ENCODE measurements around the gene POLN.

The POLN gene

DNA sequence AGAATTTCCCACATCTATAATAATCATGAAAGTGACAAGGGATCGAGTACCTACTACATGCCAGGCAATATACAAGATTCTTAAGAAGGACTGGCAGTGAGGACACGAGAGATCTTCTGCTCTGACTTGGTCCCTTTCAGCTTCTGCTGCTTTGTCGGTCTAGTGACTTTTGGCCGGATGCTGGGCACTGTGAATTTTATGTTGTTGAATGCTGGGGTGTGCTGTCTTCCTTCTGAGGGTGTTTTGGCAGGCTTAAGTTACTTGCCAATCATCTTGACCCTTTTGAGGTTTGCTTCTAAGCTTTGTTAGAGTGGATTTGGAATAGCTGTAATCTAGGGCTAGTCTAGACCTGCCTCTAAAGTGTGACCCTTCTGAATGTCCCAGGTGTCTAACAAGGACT, 159.3 kb downstream of the POLN start:
- no peak for DNase-seq (ENCODE audit: low read depth)

DNA sequence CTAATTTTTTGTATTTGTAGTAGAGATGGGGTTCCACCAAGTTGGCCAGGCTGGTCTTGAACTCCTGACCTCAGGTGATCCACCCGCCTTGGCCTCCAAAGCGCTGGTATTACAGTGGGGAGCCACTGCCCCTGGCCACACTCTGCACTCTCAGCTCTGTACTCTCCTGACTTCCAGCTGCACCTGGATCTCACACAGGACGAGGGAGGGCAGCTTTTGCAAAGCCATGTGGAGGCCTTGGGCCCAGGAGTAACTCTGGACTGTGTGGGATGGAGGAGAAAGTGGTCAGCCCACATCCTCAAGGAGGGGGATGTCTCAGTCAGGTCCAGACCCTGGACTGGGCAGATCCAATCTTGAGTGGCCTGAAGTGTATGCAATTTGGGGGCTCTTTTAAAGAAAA, 159.8 kb downstream of the POLN start:
- DNase-seq (ENCODE audit: low read depth): no peak

DNA sequence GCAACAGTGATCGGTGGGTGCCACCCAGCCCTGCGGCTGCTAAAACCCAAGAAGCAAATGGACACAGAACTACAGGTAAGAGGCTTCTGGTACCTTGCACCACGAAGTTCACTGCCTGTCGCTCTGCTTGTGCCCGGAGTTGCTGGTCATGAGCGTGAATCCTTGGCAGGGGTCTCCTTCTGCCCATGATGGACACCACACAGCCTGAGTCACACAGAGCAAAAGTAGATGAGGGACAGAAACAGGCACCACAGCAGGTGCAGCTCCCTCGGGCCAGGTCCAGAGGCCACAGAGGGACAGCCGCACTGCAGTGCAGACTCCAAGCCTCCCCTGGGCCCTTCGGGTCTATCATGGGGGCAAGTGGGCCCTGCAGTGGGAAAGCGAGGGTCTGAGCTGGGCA, 160.4 kb downstream of the POLN start:
- no peak for DNase-seq (ENCODE audit: low read depth)

DNA sequence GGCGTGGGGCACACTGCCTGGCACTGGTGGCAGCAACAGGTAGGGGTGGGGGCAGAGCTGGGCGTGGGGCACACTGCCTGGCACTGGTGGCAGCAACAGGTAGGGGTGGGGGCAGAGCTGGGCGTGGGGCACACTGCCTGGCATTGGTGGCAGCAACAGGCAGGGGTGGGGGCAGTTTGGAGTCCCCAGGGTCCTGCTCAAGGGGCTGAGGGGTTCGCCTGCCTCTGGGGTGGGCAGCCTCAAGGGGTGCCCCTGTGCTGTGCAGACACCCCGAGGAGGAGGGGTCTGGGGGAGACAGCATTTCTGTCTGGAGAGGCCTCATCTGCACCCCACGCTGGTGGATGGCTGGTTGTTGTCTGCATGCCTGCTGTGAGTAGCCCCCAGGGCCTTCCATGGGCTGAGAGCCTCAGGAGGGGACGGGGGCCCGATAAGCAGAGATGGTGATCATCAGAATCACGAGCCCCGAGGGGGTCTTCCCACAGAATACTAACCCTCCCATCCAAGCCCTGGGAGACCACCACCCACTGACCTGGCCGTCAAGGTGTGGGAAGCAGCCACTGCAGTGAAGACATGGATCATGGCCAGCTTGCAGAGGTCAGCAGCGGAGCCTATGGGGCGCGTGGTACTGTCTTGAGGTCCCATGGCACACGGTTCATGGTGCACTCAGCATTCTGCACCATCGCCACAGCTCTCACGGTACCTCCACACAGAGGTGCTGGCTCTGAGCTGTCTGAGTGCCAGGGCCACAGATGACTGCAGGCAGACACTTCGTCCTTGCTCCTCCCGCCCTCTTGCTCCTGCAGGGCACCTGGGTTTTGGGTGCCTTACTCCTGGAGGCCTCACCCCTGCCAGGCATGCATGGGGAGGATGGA, 161.3 kb downstream of the POLN start:
- DNase-seq (ENCODE audit: low read depth): no peak

DNA sequence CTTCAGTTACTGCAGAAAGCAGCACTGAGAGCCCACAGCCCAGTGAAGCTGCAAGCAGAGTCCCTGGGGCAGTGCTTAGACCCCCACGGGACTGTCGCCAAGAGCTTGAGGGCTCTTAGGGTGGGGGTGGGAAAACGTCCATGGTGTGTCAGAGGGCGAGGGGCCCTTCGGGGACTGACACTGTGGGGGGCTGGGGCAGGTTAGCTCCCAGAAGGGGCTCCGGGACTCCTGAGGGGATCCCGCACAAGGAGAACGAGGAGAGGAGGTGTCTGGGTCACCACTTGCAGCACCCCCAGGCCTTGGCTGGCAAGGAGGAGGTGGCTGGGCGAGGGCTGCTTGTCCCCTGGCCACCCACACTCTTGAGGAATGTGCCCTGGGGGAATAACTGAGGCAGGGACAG, 162.0 kb downstream of the POLN start:
- no peak for DNase-seq (ENCODE audit: low read depth)

DNA sequence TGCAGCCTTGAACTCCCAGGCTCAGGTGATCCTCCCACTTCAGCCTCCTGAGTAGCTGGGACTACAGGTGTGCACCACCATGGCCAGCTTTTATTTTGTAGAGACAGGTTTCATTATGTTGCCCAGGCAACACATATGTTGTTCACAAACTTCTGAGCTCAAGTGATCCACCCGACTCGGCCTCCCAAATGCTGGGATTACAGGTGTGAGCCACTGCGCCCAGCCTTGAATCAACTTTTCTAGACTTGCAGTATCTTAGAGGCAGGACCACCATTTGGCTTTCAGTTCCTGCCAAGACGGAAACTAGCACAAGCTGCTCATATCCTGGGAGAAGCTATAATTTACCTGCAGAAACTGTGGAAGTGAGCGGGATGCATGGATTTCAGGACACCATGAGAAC, 162.9 kb downstream of the POLN start:
- no peak for DNase-seq (ENCODE audit: low read depth)

DNA sequence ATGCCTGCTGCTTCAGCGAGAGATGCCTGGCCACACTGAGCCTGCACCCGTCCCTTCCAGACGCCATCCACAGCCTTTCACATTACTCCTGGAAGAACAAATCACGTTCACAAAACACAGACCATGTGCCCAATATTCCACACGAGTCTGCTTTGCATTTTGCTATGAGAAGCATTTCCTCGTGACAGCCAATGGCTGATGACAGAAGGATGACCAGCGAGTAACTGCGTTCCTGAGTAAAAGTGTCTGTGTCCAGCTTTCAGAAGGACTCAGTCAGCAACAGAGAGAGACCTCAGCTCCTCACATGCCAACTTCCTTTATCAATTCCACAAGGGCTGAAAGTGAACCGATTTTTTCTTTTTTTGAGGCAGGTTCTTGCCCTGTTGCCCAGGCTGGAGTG, 163.3 kb downstream of the POLN start:
- DNase-seq (ENCODE audit: low read depth): no peak

DNA sequence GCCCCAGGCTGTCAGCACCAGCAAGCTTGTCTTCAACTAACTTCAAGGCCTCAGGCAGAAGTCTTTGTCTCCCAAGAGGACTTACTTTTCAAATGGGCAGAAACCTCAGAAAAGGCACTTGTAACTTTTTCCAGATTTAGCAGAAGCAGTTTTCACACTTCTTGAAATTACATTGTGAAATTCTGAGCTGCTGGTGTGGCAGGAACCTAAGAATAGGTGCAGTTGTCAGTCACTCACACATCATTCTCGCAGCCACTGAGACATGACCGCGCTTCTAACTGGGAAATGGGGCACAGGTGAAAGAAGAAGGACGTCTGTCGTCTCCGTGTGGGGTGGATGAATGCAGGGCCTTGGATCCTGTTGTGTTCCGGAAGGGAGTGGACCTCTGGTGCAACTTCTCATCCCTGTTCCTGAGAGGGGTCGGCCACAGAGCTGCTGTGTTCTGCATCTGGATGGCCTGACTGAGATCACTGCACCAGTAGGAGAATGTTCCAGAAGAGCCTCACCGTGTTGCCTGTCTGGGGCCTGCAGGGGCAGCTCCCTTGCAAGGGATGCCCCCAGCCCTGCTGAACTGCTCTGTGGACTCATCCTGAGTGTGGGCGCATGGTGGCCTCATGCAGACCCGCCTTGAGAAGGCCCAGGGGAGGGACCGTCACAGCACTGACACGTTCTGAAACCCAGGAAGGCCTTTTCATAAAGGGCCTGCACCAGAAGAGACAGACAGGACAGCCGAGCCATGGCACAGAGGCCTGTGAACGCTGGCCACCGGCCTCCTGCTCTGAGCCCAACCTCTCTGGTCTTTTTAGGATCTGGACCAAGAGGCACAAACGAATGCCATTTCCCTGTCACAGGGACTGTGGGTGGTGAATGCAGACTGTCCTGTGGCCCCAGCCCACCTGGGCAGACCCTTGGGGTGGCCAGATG, 164.1 kb downstream of the POLN start:
- no peak for DNase-seq (ENCODE audit: low read depth)

DNA sequence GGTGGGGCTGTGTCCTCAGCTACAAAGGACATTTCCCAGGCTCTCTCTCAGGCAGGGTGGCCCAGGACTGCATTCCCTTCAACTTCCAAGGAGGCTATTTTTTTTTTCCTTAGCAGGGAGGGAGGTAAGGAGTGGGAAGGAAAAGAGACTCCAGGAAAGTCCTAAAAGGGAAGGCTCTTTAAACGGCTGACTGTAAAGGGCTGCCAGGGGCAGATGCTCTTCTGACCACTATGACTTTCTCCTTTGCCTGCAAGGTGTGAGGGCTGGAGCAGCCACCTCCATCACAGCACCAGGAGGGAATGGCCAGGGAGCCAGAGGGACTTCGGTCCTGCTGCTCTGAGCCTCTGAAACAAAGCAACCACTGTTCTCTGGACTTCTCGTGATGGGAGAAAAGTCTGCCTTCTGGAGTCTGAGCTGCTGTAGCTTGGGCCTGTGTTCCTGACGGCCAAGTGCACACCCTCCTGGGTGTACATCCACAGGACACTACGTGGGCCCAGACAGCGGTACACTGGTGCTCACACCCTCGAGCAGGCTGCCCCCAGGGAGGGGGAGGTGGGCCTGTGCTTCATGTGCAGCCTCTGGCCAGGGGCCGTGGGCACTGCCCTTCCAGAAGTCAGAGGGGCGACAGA, 164.9 kb downstream of the POLN start:
- DNase-seq (ENCODE audit: low read depth): no peak

DNA sequence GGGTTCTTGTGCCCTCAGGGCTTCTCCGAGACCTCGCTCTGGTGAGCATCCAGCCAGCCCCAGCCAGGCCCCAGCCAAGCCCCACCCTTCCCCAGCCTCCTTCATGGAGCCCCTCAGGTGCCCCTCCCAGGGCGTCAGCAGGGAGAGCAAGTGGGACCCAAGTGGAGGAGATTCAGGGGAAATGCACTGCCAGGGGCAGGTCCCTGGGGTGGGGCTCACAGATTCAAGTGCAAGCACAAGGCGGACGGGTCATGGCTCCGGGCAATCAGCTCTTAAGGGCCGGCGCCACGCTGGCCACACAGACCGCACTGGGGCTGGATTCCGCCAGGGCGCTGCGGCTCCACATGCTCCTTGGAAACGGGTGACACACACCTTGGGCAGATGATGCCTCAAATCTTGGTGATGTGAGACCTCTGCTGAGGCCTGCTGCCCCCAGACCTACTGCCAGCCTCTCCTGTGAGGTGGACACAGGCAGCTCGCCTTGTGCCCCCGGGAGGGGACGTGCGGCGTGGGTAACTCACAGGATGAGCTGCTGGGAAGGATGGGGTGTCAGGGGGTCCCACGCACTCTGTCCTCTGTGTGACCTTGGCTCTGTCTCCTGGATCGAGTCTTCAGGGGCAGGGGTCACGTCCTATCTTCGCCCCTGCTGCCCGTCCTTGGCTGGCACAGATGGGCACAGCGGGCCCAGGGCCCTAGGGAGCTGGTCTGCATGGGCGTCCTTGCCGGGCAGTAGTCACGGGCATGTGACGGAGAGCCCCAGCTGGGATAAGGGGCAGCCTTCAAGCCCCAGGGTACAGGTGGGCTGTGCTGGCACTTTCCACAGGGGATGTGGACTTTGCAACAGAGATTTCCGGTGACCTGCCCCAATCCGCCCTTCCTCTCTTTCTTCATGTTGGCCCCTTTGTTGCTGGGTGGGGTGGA, 165.7 kb downstream of the POLN start:
- DNase-seq (ENCODE audit: low read depth): no peak

DNA sequence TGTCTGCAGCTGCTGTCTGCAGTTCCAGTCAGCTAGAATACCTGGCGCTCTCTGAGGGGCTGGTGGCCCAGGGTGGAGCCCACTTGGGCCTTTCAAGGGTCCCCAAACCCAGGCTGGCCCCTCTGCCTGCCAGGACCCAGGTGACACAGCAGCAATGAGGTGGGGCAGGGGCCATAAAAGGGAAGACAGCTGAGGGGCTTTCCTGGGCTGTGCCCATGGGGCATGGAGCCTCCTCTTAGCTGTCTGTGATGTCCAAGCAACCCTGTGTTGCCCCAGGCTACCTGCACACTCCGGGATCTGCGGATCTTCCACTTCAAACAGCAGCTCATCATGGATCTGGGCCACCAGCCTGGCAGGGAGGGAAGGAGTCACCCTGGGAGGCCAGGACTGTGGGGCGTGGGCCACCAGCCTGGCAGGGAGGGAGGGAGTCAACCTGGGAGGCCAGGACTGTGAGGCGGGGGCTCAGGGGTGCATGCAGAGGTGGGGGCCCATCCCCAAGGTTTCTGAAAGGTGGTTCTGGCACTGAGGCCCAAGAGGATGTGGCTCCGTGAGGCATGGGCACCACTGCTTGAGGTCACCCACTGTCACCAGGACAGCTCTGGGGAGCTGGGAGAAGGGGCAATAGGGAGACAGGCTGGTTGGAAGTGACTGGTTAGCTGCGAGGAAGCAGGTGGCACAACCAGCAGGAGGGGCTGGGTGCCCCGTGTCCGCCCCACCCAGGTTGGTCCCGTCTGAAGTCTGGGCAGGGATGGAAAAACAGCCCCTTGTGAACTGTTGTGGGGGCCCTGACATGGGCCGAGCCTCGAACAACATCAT, 166.5 kb downstream of the POLN start:
- no peak for DNase-seq (ENCODE audit: low read depth)

DNA sequence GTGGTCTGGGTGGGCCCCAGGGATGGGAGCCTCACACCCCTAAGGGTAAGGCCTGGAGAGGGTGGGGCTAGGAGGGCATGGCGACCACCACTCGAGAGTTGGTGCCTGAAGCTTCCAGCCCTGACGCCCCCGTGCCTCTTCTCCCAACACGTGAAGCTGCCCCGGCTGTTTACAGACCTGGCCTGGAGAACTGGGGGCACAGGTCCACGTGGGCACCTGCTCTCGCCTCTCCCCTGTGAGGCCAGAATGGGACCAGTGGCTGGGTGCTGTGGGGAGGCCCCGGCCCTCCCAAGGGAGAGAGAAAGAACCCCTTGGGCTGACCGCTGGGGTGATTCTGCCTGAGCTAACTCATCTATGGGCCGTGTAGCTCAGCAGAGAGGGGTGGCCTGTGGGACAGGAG, 167.3 kb downstream of the POLN start:
- DNase-seq (ENCODE audit: low read depth): no peak

DNA sequence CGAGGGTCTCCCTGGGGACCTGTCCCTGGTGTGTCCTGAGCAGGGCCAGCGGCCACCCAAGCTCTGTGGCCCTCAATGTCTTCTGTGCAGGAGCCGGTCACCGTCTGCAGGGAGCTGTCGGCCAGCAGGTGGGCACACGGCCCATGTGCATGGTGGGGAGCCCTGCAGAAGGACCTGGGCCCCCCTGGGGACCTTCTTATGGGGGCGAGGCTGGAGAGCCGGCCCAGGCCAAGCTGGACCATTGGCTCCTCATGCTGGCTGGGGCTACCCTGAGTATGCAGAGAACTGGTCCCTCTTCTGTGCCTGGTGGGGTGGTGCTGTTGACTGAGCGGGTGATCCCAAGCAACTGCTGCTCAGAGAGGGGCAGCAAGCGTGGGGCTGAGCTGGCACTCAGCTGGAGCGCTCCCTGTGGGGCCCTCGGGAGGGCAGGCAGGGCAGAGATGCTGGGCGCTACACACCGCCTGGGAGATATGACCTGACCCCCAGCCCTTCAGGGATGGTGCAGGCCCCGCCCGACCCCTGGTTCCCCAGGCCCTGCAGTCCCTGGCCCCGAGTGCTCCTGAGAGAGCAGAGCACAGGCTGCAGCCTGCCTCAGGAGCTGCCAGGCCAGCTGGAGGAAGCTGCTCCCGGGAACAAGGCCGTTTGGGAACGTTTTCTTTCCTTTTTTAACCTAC, 168.0 kb downstream of the POLN start:
- no peak for DNase-seq (ENCODE audit: low read depth)

DNA sequence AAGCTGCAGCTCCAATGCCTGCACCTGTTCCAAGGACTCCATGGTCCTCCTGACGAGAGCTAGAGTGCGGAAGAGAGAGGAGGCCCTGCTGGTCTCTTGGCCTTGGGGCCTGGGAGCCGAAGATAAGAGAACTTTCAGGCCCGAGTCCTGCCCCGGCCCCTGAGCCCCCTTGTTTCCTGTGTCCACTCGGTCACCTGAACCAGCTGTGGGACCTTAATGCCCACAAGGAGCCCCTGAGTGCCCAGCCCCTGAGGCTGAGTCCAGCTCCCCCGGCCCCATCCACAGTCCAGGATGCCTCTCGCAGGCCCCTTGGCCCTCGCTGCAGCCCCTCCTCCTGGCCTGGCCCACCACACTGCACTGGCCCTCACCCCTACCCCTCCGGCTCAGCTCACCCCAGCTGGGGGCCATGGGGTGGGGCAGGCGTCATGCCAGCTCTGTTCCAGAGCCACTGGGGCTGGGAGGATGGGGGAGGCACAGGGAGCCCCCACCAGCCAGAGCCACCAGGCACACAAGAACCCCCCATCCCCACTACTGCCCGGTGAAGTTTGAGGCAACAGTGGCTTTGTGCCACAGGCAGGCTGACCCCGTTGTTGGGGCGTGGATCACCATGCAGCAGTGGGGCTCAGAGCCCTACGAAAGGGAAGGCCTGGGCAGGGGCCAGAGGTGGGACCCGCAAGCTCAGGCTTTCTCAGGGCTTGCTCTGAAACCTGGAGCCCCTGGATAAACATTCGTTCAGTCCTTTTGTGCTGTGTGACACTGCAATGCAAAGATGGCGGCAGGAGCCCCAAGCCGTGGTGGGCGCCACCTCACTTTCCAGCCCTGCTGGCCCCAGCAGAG, 168.7 kb downstream of the POLN start:
- no peak for DNase-seq (ENCODE audit: low read depth)

DNA sequence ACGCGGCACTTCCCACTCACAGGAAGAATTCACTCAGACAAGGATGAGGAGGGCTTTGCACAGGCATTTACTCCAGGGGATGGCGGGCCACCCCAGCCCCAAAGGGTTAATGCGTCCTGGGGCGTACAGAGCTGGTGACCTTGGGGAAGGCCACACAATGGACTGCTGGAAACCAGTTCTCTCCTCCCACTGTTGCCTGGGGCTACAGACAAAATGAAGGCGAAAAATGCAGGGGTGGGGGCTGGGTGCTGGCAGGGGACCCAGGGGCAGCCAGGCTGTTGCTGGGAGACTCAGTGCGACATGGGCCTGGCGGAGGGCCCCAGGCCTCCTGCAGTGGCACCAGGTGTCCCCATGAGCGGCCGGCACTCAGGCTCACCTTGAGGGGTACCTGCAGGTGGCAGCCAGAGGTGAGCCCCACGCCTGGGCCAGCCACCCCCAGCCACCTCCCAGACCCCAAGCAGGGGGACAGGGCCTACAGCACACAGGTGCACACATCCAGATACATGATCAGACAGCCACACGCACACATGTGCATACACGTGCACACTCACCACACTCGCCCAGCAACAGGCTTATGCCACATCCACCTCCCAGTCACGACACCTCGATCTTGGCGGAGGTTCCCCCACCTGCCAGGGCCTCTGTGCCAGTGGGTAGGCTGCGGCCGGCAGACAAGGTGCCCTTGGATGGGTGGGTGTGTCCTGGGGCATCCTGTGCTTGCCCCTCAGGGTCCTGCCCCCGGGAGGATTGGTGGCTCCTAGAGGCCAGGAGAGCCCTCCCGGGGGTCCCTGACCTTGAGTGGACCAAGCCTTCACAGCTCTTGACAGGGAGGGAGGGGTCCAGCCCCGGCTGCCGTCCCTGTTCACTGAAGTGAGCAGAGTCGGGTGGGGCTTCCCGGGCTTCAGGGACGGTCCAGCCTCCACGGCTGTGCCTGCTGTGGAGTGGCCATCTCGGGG, 169.7 kb downstream of the POLN start:
- DNase-seq (ENCODE audit: low read depth): no peak

DNA sequence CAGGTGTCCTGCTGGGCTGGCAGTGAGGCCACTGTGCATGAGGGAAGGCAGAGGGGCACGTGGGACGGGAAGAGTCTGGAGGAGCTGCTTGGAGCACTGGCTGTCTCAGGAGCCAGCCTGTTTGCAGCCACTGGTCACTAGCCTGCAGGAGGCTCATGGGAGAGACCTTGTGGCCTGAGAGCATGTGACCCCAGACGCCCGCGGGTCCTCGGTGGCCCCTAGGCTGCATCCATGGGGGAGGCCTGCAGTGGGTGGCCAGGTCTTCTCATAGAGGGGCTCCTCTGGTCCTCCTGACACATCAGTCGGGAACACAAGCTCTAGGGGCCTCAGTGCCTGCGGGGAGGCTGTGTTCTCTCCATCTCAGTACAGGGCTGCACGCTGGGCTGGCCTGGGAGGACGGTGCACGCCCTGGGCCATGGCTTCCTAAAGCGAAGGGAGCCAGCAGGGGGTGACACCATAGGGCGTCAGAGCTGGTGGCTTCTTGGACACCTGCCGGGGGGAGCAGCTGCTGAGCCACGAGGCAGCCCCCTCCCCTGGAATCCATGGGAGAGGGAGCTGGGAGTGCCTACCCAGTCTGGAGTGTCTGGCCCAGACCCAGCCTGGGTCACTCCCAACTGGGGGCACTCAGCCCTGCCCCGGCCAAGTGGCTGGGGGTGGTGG, 170.5 kb downstream of the POLN start:
- DNase-seq (ENCODE audit: low read depth): no peak

DNA sequence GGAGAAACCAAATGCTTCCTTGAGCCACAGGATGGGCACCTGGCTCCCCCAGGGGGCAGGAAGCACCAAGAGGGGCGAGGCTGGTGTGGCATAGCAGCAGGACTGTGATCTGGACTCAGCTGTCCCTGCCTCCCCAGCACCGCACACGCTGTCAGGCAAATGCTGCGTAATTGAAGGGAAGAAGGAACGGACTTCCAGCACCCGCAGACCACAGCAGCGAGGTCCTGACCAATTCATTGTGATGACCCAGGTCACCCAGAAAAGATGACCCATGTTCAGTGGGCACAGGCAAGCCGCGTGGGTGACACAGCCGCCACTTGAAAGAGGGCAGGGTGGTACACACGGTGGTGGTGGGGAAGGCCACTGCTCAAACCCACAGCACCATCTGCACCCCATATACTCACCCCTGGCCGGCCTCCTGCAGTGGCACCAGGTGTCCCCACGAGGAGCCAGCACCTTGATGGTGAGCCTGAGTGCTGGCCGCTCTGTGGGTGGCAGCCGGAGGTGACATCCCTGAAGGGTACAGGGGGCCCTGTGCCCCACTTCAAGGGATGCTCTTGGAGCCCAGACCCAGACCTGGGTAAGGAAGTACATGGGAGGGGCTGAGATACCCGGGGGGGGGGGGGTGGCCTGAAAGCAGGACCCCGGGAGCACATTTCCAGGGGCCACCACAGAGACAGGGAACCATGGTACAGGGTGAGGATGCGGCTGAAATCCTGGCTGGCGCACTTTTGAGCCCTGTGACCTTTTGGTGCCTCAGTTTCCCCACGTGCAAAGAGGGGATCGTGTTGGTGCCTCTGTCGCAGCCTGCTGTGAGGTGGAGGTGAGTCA, 171.3 kb downstream of the POLN start:
- no peak for DNase-seq (ENCODE audit: low read depth)

Data from stimulated activated CD8-positive, alpha-beta memory T cell treated with anti-CD3 and anti-CD28 coated beads, Interleukin-4, amount 100 ng/mL, for 24 hours (primary cell).